ENCODE results near the gene BRPF1. TPM values are rescaled to one million over a fixed set of nuclear protein-coding genes. Genes with fewer than 3 reads are reported as not detected.

BRPF1 gene
- polyA plus RNA-seq, 1 donor from 2014 or later: 14.9 TPM

DNA sequence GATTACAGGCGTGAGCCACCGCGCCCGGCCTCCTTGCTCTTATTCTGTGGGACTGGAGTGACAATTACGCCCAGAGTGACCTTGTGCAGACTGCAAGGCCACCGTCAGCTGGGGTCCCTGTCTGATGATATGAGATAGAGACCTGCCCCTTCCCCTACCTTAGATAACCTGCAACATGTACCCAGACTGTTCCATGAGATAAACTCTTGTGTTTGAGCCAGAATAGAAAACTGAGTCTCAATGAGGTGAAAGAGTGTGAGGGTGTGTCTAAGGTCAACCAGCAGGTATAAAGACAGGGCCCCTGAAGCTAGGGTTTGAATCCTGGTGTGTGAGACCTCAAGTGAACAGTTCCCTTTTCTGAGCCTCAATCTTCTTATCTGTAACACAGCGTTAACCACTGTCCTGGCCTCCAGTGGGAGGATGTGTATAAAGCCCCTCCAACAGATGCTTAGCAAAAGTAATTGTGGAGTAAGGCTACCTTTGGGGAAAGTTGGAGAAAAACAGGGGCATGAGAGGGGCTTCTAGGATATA lies 54.7 kb downstream of the BRPF1 start:
- Histone ChIP-seq H3K79me2 (replicated peaks; ENCODE audit: insufficient read depth, low read length) (no peaks in the 10 kb centered on the region), H3K9ac (ENCODE audit: low read length) (no peak overlapping the region), H3K27me3 (ENCODE audit: insufficient read depth, low read depth, low read length) (no peaks in the 10 kb centered on the region), H3F3A (ENCODE audit: insufficient read depth, low read length, poor library complexity, severe bottlenecking) (no peaks in the 10 kb centered on the region), H4K20me1 (ENCODE audit: insufficient read depth) (no peaks in the 10 kb centered on the region), H3K9me3 (ENCODE audit: low read length) (no peaks in the 10 kb centered on the region), H3K27ac (ENCODE audit: low read length) (no peak overlapping the region), H2AFZ (ENCODE audit: low read depth, low read length) (no peak overlapping the region), H3K9me2 (ENCODE audit: insufficient read depth, low read length) (no peaks in the 10 kb centered on the region), H3K4me2 (ENCODE audit: low read length) (no peak overlapping the region), H3K36me3 (ENCODE audit: insufficient read depth, low read length) (peaks cover 5% of the 10 kb centered on the region), H3K4me3 (ENCODE audit: low read length) (no peak overlapping the region)
- TF ChIP-seq MXI1 (conservative IDR thresholded peaks at IDR 0.05; ENCODE audit: poor library complexity, severe bottlenecking): no peak
- no peak for TF ChIP-seq EZH2 (IDR thresholded peaks at IDR 0.05; ENCODE audit: borderline replicate concordance, insufficient read depth, low read length, poor library complexity, severe bottlenecking)
- TF ChIP-seq, protein P1, sequence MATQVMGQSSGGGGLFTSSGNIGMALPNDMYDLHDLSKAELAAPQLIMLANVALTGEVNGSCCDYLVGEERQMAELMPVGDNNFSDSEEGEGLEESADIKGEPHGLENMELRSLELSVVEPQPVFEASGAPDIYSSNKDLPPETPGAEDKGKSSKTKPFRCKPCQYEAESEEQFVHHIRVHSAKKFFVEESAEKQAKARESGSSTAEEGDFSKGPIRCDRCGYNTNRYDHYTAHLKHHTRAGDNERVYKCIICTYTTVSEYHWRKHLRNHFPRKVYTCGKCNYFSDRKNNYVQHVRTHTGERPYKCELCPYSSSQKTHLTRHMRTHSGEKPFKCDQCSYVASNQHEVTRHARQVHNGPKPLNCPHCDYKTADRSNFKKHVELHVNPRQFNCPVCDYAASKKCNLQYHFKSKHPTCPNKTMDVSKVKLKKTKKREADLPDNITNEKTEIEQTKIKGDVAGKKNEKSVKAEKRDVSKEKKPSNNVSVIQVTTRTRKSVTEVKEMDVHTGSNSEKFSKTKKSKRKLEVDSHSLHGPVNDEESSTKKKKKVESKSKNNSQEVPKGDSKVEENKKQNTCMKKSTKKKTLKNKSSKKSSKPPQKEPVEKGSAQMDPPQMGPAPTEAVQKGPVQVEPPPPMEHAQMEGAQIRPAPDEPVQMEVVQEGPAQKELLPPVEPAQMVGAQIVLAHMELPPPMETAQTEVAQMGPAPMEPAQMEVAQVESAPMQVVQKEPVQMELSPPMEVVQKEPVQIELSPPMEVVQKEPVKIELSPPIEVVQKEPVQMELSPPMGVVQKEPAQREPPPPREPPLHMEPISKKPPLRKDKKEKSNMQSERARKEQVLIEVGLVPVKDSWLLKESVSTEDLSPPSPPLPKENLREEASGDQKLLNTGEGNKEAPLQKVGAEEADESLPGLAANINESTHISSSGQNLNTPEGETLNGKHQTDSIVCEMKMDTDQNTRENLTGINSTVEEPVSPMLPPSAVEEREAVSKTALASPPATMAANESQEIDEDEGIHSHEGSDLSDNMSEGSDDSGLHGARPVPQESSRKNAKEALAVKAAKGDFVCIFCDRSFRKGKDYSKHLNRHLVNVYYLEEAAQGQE (IDR thresholded peaks at IDR 0.05; ENCODE audit: borderline replicate concordance): no peak
- TF ChIP-seq, protein P2, sequence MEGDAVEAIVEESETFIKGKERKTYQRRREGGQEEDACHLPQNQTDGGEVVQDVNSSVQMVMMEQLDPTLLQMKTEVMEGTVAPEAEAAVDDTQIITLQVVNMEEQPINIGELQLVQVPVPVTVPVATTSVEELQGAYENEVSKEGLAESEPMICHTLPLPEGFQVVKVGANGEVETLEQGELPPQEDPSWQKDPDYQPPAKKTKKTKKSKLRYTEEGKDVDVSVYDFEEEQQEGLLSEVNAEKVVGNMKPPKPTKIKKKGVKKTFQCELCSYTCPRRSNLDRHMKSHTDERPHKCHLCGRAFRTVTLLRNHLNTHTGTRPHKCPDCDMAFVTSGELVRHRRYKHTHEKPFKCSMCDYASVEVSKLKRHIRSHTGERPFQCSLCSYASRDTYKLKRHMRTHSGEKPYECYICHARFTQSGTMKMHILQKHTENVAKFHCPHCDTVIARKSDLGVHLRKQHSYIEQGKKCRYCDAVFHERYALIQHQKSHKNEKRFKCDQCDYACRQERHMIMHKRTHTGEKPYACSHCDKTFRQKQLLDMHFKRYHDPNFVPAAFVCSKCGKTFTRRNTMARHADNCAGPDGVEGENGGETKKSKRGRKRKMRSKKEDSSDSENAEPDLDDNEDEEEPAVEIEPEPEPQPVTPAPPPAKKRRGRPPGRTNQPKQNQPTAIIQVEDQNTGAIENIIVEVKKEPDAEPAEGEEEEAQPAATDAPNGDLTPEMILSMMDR (IDR thresholded peaks at IDR 0.05; ENCODE audit: poor library complexity, severe bottlenecking): no peak
- no peak for TF ChIP-seq TAF1 (IDR thresholded peaks at IDR 0.05; ENCODE audit: low read depth)
- no peak for TF ChIP-seq SMC3 (conservative IDR thresholded peaks at IDR 0.05; ENCODE audit: poor library complexity)
- TF ChIP-seq POLR2AphosphoS5 (IDR thresholded peaks at IDR 0.05): no peak
- no peak for TF ChIP-seq RAD21 (conservative IDR thresholded peaks at IDR 0.05)
- TF ChIP-seq EP300 (conservative IDR thresholded peaks at IDR 0.05; ENCODE audit: poor library complexity, severe bottlenecking): no peak

DNA sequence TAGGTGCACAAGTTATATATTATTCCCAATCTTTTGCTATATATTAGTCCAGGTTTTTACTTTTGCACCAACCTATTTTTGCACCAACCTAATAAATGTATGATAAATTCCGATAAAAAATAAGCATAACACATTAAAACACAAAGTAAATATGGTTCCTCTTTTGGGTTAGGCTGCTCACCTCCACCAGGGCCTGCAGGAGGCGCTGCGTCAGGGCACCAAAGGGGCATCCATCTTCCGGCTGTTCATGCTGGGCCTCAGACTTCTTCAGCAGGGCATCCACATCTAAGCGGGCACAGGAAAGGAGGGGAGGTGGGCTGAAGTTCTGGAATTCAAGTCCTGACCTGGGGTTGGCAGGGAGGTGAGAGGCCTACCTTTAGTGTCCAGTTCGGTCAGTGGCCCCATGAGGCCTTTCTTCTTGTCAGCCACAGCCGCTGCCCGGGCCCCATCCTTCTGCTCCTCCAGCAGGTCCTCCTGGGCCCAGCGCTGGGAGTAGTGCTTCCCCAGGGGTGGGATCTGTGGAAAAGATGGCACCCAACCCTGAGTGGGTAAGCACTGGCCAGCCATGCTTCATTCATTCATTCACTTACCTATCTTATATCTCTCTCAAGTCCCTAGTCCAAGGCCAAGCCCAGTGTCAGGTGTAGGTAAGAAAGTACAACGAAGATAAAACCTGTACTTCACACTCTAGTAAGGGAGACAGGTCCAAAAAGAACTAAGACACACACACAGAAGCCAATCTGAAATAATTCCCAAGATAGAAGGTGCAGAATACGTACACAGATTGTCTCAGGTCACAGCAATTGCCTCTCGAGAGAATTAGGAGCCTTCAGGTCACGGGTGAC lies 55.5 kb downstream of the BRPF1 start:
- Histone ChIP-seq H3K27me3 (ENCODE audit: insufficient read depth, low read depth, low read length) (no peaks in the 10 kb centered on the region), H4K20me1 (ENCODE audit: insufficient read depth) (no peaks in the 10 kb centered on the region), H3F3A (ENCODE audit: insufficient read depth, low read length, poor library complexity, severe bottlenecking) (no peaks in the 10 kb centered on the region), H3K4me3 (ENCODE audit: low read length) (no peak overlapping the region), H3K9me2 (ENCODE audit: insufficient read depth, low read length) (no peaks in the 10 kb centered on the region), H3K4me2 (ENCODE audit: low read length) (no peak overlapping the region), H3K9ac (ENCODE audit: low read length) (no peak overlapping the region), H3K36me3 (ENCODE audit: insufficient read depth, low read length) (peaks cover 5% of the 10 kb centered on the region), H2AFZ (ENCODE audit: low read depth, low read length) (no peak overlapping the region), H3K9me3 (ENCODE audit: low read length) (no peaks in the 10 kb centered on the region), H3K79me2 (replicated peaks; ENCODE audit: insufficient read depth, low read length) (peaks cover 3% of the 10 kb centered on the region), H3K27ac (ENCODE audit: low read length) (no peak overlapping the region)
- no peak for TF ChIP-seq TAF1 (IDR thresholded peaks at IDR 0.05; ENCODE audit: low read depth)
- TF ChIP-seq, protein P2 (IDR thresholded peaks at IDR 0.05; ENCODE audit: poor library complexity, severe bottlenecking): peak; percentile 42
